GM11168 (cell line): ENCODE measurements around the gene ZBTB44.

Source experiments
- in situ Hi-C: fragments of 300-500 bp; cut with MboI; formaldehyde crosslinking; loops from one replicate; pipeline ENCODE4 v1.12.0; 2022; ENCODE audit warnings: low sequenced_read_pairs; ENCODE audit not compliant: unreplicated experiment

The ZBTB44 gene

GRCh38 chr11:130183878-130184610 is 130.7 kb downstream of the ZBTB44 start:
- in situ Hi-C loops, result no loop called here

GRCh38 chr11:130181295-130182272 is 133.1 kb downstream of the ZBTB44 start:
- in situ Hi-C loops, result no loop called here

GRCh38 chr11:130180896-130181294 is 133.8 kb downstream of the ZBTB44 start:
- in situ Hi-C loops, result no loop called here

- in situ Hi-C loops, result no loop called here
Observed at GRCh38 chr11:130180491-130180890, 134.2 kb downstream of the ZBTB44 start.

GRCh38 chr11:130179396-130180306 is 135.1 kb downstream of the ZBTB44 start:
- in situ Hi-C loops, result no loop called here

- in situ Hi-C loops, result no loop called here
Observed at GRCh38 chr11:130178441-130179339, 136.0 kb downstream of the ZBTB44 start.

- in situ Hi-C loops, result no loop called here
Observed at GRCh38 chr11:130177782-130178181, 136.9 kb downstream of the ZBTB44 start.
